ENCODE results near the gene GNG14.

- TF ChIP-seq CTCF (IDR thresholded peaks at IDR 0.05; ENCODE audit: poor library complexity) (no peak), EZH2phosphoT487 (IDR thresholded peaks at IDR 0.05; ENCODE audit: low read depth, severe bottlenecking, unreplicated experiment) (no peak), EZH2 (IDR thresholded peaks at IDR 0.05; ENCODE audit: borderline replicate concordance) (no peak)
Measured at GRCh38 chr19:12706332-12706718, 18.5 kb downstream of the GNG14 start.

All from hepatocyte (in vitro differentiated cells).